HEK293 (cell line): ENCODE data around the gene DYRK2.
A peak's percentile ranks its signal among the peaks of the same experiment; 100 is the strongest.

Experiments used
- BCL11B ChIP-seq: fragments of 450-650 bp; formaldehyde crosslinking; IDR thresholded peaks from 2 replicates; pipeline ENCODE4 v1.5.1; 2016; ENCODE audit warnings: low read depth, missing biosample characterization, missing genetic modification characterization
- EGR2 ChIP-seq: fragments of 450-650 bp; formaldehyde crosslinking; IDR thresholded peaks from 2 replicates; pipeline ENCODE4 v1.5.1; 2016; ENCODE audit warnings: low read depth, missing biosample characterization, missing genetic modification characterization
- GLIS1 ChIP-seq: fragments of 450-650 bp; formaldehyde crosslinking; IDR thresholded peaks from 2 replicates; pipeline ENCODE4 v1.5.1; 2016; ENCODE audit warnings: missing biosample characterization, missing genetic modification characterization
- HOXA7 ChIP-seq: sonication (generic); formaldehyde crosslinking; IDR thresholded peaks from 2 replicates; pipeline ENCODE4 v1.8.1; 2022; ENCODE audit warnings: missing genetic modification reagents, borderline replicate concordance
- HOXD13 ChIP-seq: sonication (generic); formaldehyde crosslinking; IDR thresholded peaks from 2 replicates; pipeline ENCODE4 v1.8.0; 2022; ENCODE audit warnings: missing genetic modification reagents, borderline replicate concordance
- KLF16 ChIP-seq: fragments of 450-650 bp; formaldehyde crosslinking; IDR thresholded peaks from 2 replicates; pipeline ENCODE4 v1.5.1; 2017; ENCODE audit warnings: missing biosample characterization, missing genetic modification characterization
- MYNN ChIP-seq: fragments of 450-650 bp; formaldehyde crosslinking; IDR thresholded peaks from 2 replicates; pipeline ENCODE4 v1.5.1; 2016; ENCODE audit warnings: missing biosample characterization, missing genetic modification characterization, borderline replicate concordance
- OVOL3 ChIP-seq: fragments of 450-650 bp; formaldehyde crosslinking; IDR thresholded peaks from 2 replicates; pipeline ENCODE4 v1.5.1; 2016; ENCODE audit warnings: missing biosample characterization, missing genetic modification characterization
- SETDB1 ChIP-seq: IDR thresholded peaks from one replicate; pipeline ENCODE4 v1.6.1; 2017; ENCODE audit warnings: mild to moderate bottlenecking, low read length, moderate library complexity, mixed read lengths; ENCODE audit not compliant: insufficient read length
- SP7 ChIP-seq: fragments of 450-650 bp; formaldehyde crosslinking; IDR thresholded peaks from 2 replicates; pipeline ENCODE4 v1.5.1; 2016; ENCODE audit warnings: missing biosample characterization, missing genetic modification characterization
- ZBTB21 ChIP-seq: fragments of 450-650 bp; formaldehyde crosslinking; IDR thresholded peaks from 2 replicates; pipeline ENCODE4 v1.5.1; 2017; ENCODE audit warnings: missing biosample characterization, missing genetic modification characterization
- ZBTB8A ChIP-seq: fragments of 450-650 bp; formaldehyde crosslinking; IDR thresholded peaks from 2 replicates; pipeline ENCODE4 v1.5.1; 2016; ENCODE audit warnings: missing biosample characterization, missing genetic modification characterization
- ZNF10 ChIP-seq: fragments of 450-650 bp; formaldehyde crosslinking; IDR thresholded peaks from 2 replicates; pipeline ENCODE4 v1.5.1; 2017; ENCODE audit warnings: missing biosample characterization, missing genetic modification characterization
- ZNF112 ChIP-seq: fragments of 450-650 bp; formaldehyde crosslinking; IDR thresholded peaks from 2 replicates; pipeline ENCODE4 v1.5.0; 2017; ENCODE audit warnings: missing biosample characterization, missing genetic modification characterization
- ZNF132 ChIP-seq: fragments of 450-650 bp; formaldehyde crosslinking; IDR thresholded peaks from 2 replicates; pipeline ENCODE4 v1.5.1; 2017; ENCODE audit warnings: missing biosample characterization, missing genetic modification characterization, borderline replicate concordance
- ZNF155 ChIP-seq: fragments of 450-650 bp; formaldehyde crosslinking; IDR thresholded peaks from 2 replicates; pipeline ENCODE4 v1.5.1; 2016; ENCODE audit warnings: missing biosample characterization, missing genetic modification characterization
- ZNF202 ChIP-seq: fragments of 450-650 bp; formaldehyde crosslinking; IDR thresholded peaks from 2 replicates; pipeline ENCODE4 v1.5.1; 2016; ENCODE audit warnings: missing biosample characterization, missing genetic modification characterization, borderline replicate concordance
- ZNF302 ChIP-seq: fragments of 450-650 bp; formaldehyde crosslinking; IDR thresholded peaks from 2 replicates; pipeline ENCODE4 v1.5.1; 2016; ENCODE audit warnings: missing biosample characterization, missing genetic modification characterization, low read depth
- ZNF366 ChIP-seq: fragments of 450-650 bp; formaldehyde crosslinking; conservative IDR thresholded peaks from 2 replicates; pipeline ENCODE4 v1.5.1; 2016; ENCODE audit warnings: missing biosample characterization, missing genetic modification characterization
- ZNF530 ChIP-seq: fragments of 450-650 bp; formaldehyde crosslinking; IDR thresholded peaks from 2 replicates; pipeline ENCODE4 v1.5.1; 2016; ENCODE audit warnings: low read depth, missing biosample characterization, missing genetic modification characterization
- ZNF560 ChIP-seq: fragments of 450-650 bp; formaldehyde crosslinking; IDR thresholded peaks from 2 replicates; pipeline ENCODE4 v1.5.1; 2017; ENCODE audit warnings: missing biosample characterization, missing genetic modification characterization, borderline replicate concordance
- ZNF596 ChIP-seq: fragments of 450-650 bp; IDR thresholded peaks from 2 replicates; pipeline ENCODE4 v1.5.0; 2018; ENCODE audit warnings: missing biosample characterization, mild to moderate bottlenecking, missing genetic modification characterization, moderate library complexity
- ZNF747 ChIP-seq: fragments of 450-650 bp; formaldehyde crosslinking; IDR thresholded peaks from 2 replicates; pipeline ENCODE4 v1.5.1; 2016; ENCODE audit warnings: missing biosample characterization, missing genetic modification characterization
- ZNF776 ChIP-seq: fragments of 450-650 bp; formaldehyde crosslinking; IDR thresholded peaks from 2 replicates; pipeline ENCODE4 v1.5.0; 2017; ENCODE audit warnings: missing biosample characterization, missing genetic modification characterization, borderline replicate concordance
- ZNF837 ChIP-seq: fragments of 450-650 bp; formaldehyde crosslinking; IDR thresholded peaks from 2 replicates; pipeline ENCODE4 v1.5.1; 2016; ENCODE audit warnings: missing biosample characterization, missing genetic modification characterization
- TF ChIP-seq, protein P1 (sequence below): fragments of 450-650 bp; formaldehyde crosslinking; IDR thresholded peaks from 2 replicates; pipeline ENCODE4 v1.5.1; 2017; ENCODE audit warnings: missing biosample characterization, missing genetic modification characterization
- TF ChIP-seq, protein P2 (sequence below): fragments of 450-650 bp; IDR thresholded peaks from 2 replicates; pipeline ENCODE4 v1.5.1; 2018; ENCODE audit warnings: missing biosample characterization, mild to moderate bottlenecking, missing genetic modification characterization
- TF ChIP-seq, protein P3 (sequence below): fragments of 450-650 bp; formaldehyde crosslinking; conservative IDR thresholded peaks from 2 replicates; pipeline ENCODE4 v1.5.1; 2016; ENCODE audit warnings: low read depth, missing biosample characterization, missing genetic modification characterization
- TF ChIP-seq, protein P4 (sequence below): fragments of 450-650 bp; formaldehyde crosslinking; IDR thresholded peaks from 2 replicates; pipeline ENCODE4 v1.5.1; 2016; ENCODE audit warnings: missing biosample characterization, missing genetic modification characterization

The DYRK2 gene

DNA sequence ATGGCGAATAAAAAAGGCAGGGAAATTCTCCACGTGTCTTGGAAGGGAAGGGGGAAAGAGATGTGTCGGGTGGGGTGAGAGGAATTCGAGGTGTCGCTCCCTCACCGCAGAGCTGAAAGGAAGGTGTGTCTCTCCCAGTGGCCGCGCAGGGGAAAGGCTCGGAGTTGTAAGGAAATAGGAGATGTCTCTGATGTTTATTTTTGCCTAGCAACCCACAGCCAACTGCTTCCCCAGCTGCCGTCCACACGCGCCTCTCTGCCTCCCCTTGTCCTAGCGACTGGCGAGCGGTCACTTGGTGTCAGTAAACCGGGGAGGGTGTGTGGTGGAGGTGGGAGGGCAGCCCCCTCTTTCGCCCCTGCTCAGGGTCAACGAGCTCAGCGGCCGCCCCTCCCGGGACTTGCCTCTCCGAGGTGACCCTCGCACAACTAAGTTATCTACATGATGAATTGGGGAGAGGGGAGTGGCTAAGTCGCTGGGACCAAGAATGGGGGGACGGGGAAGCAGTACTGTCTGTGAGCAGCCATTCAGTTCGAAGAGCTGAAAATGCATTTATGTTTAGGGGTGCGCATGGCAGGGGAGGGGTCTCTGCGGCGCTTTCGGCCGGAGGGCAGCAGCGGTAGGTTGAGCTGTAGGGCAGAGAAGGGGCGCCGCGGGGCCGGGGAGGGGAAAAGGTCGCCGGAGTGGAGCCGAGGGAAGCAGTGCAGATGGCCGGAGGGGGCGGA, 585 bp upstream of the DYRK2 start (continued):
- TF ChIP-seq SP7 (tag by site-specific recombination) (no peak), ZBTB8A (tag by site-specific recombination) (no peak), ZBTB21 (peak; percentile 24; the same call in 1 of the 2 replicates), HOXA7 (no peak), ZNF112 (tag by site-specific recombination) (no peak), BCL11B (tag by site-specific recombination) (no peak), ZNF202 (tag by site-specific recombination) (no peak), ZNF776 (tag by site-specific recombination) (no peak), MYNN (tag by site-specific recombination) (no peak), ZNF837 (no peak), ZNF155 (no peak), KLF16 (no peak), ZNF132 (no peak), ZNF747 (tag by site-specific recombination) (no peak), ZNF596 (tag by site-specific recombination) (no peak), SETDB1 (no peak), OVOL3 (no peak), ZNF10 (tag by site-specific recombination) (no peak), ZNF530 (no peak), GLIS1 (no peak), HOXD13 (no peak), ZNF366 (peak; percentile 61), ZNF560 (no peak), EGR2 (tag by site-specific recombination) (peak; percentile 34; the same call in 1 of the 2 replicates), ZNF302 (tag by site-specific recombination) (no peak)
- TF ChIP-seq, protein P1, sequence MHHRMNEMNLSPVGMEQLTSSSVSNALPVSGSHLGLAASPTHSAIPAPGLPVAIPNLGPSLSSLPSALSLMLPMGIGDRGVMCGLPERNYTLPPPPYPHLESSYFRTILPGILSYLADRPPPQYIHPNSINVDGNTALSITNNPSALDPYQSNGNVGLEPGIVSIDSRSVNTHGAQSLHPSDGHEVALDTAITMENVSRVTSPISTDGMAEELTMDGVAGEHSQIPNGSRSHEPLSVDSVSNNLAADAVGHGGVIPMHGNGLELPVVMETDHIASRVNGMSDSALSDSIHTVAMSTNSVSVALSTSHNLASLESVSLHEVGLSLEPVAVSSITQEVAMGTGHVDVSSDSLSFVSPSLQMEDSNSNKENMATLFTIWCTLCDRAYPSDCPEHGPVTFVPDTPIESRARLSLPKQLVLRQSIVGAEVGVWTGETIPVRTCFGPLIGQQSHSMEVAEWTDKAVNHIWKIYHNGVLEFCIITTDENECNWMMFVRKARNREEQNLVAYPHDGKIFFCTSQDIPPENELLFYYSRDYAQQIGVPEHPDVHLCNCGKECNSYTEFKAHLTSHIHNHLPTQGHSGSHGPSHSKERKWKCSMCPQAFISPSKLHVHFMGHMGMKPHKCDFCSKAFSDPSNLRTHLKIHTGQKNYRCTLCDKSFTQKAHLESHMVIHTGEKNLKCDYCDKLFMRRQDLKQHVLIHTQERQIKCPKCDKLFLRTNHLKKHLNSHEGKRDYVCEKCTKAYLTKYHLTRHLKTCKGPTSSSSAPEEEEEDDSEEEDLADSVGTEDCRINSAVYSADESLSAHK (tag by site-specific recombination) = no peak
- TF ChIP-seq, protein P2, sequence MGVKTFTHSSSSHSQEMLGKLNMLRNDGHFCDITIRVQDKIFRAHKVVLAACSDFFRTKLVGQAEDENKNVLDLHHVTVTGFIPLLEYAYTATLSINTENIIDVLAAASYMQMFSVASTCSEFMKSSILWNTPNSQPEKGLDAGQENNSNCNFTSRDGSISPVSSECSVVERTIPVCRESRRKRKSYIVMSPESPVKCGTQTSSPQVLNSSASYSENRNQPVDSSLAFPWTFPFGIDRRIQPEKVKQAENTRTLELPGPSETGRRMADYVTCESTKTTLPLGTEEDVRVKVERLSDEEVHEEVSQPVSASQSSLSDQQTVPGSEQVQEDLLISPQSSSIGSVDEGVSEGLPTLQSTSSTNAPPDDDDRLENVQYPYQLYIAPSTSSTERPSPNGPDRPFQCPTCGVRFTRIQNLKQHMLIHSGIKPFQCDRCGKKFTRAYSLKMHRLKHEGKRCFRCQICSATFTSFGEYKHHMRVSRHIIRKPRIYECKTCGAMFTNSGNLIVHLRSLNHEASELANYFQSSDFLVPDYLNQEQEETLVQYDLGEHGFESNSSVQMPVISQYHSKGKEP (tag by site-specific recombination) = no peak
- TF ChIP-seq, protein P3, sequence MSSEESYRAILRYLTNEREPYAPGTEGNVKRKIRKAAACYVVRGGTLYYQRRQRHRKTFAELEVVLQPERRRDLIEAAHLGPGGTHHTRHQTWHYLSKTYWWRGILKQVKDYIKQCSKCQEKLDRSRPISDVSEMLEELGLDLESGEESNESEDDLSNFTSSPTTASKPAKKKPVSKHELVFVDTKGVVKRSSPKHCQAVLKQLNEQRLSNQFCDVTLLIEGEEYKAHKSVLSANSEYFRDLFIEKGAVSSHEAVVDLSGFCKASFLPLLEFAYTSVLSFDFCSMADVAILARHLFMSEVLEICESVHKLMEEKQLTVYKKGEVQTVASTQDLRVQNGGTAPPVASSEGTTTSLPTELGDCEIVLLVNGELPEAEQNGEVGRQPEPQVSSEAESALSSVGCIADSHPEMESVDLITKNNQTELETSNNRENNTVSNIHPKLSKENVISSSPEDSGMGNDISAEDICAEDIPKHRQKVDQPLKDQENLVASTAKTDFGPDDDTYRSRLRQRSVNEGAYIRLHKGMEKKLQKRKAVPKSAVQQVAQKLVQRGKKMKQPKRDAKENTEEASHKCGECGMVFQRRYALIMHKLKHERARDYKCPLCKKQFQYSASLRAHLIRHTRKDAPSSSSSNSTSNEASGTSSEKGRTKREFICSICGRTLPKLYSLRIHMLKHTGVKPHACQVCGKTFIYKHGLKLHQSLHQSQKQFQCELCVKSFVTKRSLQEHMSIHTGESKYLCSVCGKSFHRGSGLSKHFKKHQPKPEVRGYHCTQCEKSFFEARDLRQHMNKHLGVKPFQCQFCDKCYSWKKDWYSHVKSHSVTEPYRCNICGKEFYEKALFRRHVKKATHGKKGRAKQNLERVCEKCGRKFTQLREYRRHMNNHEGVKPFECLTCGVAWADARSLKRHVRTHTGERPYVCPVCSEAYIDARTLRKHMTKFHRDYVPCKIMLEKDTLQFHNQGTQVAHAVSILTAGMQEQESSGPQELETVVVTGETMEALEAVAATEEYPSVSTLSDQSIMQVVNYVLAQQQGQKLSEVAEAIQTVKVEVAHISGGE (tag by site-specific recombination) = no peak
- TF ChIP-seq, protein P4, sequence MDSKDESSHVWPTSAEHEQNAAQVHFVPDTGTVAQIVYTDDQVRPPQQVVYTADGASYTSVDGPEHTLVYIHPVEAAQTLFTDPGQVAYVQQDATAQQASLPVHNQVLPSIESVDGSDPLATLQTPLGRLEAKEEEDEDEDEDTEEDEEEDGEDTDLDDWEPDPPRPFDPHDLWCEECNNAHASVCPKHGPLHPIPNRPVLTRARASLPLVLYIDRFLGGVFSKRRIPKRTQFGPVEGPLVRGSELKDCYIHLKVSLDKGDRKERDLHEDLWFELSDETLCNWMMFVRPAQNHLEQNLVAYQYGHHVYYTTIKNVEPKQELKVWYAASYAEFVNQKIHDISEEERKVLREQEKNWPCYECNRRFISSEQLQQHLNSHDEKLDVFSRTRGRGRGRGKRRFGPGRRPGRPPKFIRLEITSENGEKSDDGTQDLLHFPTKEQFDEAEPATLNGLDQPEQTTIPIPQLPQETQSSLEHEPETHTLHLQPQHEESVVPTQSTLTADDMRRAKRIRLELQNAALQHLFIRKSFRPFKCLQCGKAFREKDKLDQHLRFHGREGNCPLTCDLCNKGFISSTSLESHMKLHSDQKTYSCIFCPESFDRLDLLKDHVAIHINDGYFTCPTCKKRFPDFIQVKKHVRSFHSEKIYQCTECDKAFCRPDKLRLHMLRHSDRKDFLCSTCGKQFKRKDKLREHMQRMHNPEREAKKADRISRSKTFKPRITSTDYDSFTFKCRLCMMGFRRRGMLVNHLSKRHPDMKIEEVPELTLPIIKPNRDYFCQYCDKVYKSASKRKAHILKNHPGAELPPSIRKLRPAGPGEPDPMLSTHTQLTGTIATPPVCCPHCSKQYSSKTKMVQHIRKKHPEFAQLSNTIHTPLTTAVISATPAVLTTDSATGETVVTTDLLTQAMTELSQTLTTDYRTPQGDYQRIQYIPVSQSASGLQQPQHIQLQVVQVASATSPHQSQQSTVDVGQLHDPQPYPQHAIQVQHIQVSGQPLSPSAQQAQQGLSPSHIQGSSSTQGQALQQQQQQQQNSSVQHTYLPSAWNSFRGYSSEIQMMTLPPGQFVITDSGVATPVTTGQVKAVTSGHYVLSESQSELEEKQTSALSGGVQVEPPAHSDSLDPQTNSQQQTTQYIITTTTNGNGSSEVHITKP (tag by site-specific recombination) = no peak
